Measurements from ENCODE around the gene C19orf81.
"Not testable (repeated sequence)": the region's sequence is repeated elsewhere in the genome, so short reads cannot be mapped to it uniquely, and the experiment has no call there.

The C19orf81 gene

DNA sequence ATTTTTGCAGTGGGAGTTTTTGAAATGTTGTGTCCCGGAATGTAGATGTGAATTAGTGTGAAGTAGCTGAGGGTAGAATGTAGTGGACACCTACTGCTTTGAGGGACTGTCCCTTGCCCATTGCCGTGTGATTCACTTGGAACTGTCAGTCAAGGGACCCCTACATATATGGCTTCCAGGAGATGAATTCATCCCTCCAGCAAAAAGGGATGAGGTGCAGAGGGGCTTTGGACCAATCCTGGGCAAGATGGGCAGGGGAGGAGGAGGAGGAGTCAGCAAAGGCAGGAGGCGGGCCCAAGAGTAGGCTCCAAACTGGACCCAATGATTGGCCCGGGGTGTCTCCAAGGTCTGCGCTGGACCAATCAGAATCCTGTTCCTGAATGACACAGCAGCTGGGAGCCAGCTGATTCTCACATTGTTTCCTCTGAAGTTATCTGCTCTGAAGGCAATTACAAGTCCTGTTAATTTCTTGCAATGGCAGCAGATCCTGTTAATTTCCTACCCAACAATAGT is 28.8 kb upstream of the C19orf81 start:
- not testable (repeated sequence) for H3K4me2 ChIP-seq (ENCODE audit: low read length); H3K4me1 ChIP-seq (ENCODE audit: control insufficient read depth in 1 of 2, insufficient read depth in 2 of 2, low read length in 2 of 2); H3K4ac ChIP-seq (ENCODE audit: low read depth, low read length); H2AK5ac ChIP-seq (ENCODE audit: low read length); H4K8ac ChIP-seq (ENCODE audit: low read depth, low read length); H3K79me1 ChIP-seq (ENCODE audit: low read length); H2AFZ ChIP-seq (ENCODE audit: insufficient read depth, low read length, poor library complexity); DNase-seq; H2BK5ac ChIP-seq (ENCODE audit: low read depth, low read length, poor library complexity); H4K91ac ChIP-seq (ENCODE audit: low read depth, low read length); H3K4me3 ChIP-seq (ENCODE audit: low read depth, low read length); H3K23ac ChIP-seq (ENCODE audit: low read length); H3K18ac ChIP-seq (ENCODE audit: low read length); H3K79me2 ChIP-seq (ENCODE audit: control insufficient read depth, insufficient read depth, low read length, poor library complexity); H3K27ac ChIP-seq (ENCODE audit: low read depth, low read length); H3K36me3 ChIP-seq (ENCODE audit: control insufficient read depth in 1 of 2, insufficient read depth in 2 of 2, low read length in 2 of 2); H3K27me3 ChIP-seq (ENCODE audit: insufficient read depth, low read length); H3K9me3 ChIP-seq (ENCODE audit: insufficient read depth, low read depth, low read length); H2BK12ac ChIP-seq (ENCODE audit: low read length); H3K9ac ChIP-seq (ENCODE audit: low read length); H2BK120ac ChIP-seq (ENCODE audit: insufficient read depth, low read length, poor library complexity); H4K12ac ChIP-seq (ENCODE audit: low read depth, low read length); H3K14ac ChIP-seq (ENCODE audit: low read length)
- no CpG with 5 or more reads among the region's 5 CpGs for WGBS (ENCODE audit: extremely low coverage, insufficient coverage, insufficient read length)

DNA sequence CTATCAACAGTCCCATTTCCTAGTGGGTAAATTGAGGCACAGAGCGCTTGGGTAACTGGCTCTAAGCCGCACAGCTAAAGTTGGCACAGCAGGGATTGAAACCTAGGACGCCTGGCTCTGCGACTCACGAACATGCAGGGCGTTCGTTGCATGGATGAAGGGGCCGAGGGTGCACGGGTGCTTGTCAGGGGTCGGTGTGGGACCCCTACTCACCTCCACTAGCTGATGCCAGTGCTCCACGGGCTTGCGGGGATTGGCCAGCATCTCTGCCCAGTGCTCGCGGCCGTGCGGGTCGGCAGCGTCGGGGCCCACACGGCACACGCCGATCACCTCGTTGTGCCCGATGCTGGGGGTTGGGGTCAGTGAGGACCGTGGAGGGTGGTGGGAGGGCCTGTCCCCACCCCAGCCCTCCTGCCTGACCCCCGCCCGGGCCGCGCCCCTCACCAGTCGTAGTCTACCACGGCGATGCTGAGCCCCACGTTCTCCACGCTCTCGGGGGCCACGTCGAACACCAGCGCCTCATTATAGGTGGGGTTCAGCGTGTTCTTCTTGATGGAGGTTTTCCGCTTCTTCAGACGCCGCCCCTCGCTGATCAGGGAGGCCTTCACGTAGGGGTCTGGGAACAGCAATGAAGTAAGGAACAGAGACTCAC is 24.2 kb upstream of the C19orf81 start:
- no peak overlapping the region for H3K4ac ChIP-seq (ENCODE audit: low read depth, low read length)
- H3K27me3 ChIP-seq (ENCODE audit: insufficient read depth, low read length) = no peaks in the 10 kb centered on the region
- no peaks in the 10 kb centered on the region for H3K79me2 ChIP-seq (ENCODE audit: control insufficient read depth, insufficient read depth, low read length, poor library complexity)
- no peaks in the 10 kb centered on the region for H3K9me3 ChIP-seq (ENCODE audit: insufficient read depth, low read depth, low read length)
- no peak overlapping the region for H4K8ac ChIP-seq (ENCODE audit: low read depth, low read length)
- H3K27ac ChIP-seq (ENCODE audit: low read depth, low read length) = no peak overlapping the region
- no peaks in the 10 kb centered on the region for H3K36me3 ChIP-seq (ENCODE audit: control insufficient read depth in 1 of 2, insufficient read depth in 2 of 2, low read length in 2 of 2)
- H2AK5ac ChIP-seq (ENCODE audit: low read length) = no peak overlapping the region
- WGBS (ENCODE audit: extremely low coverage, insufficient coverage, insufficient read length) = no CpG with 5 or more reads among the region's 44 CpGs
- H3K18ac ChIP-seq (ENCODE audit: low read length) = no peak overlapping the region
- H2BK12ac ChIP-seq (ENCODE audit: low read length) = no peak overlapping the region
- H3K79me1 ChIP-seq (ENCODE audit: low read length) = no peaks in the 10 kb centered on the region
- no peak overlapping the region for H3K14ac ChIP-seq (ENCODE audit: low read length)
- H3K4me3 ChIP-seq (ENCODE audit: low read depth, low read length) = no peak overlapping the region
- H3K4me2 ChIP-seq (ENCODE audit: low read length) = no peak overlapping the region
- H2AFZ ChIP-seq (ENCODE audit: insufficient read depth, low read length, poor library complexity) = no peak overlapping the region
- no peaks in the 10 kb centered on the region for H3K4me1 ChIP-seq (ENCODE audit: control insufficient read depth in 1 of 2, insufficient read depth in 2 of 2, low read length in 2 of 2)
- H2BK5ac ChIP-seq (ENCODE audit: low read depth, low read length, poor library complexity) = no peak overlapping the region
- H4K12ac ChIP-seq (ENCODE audit: low read depth, low read length) = no peak overlapping the region
- no peak for DNase-seq
- H3K9ac ChIP-seq (ENCODE audit: low read length) = no peak overlapping the region
- no peak overlapping the region for H3K23ac ChIP-seq (ENCODE audit: low read length)
- H4K91ac ChIP-seq (ENCODE audit: low read depth, low read length) = no peak overlapping the region
- H2BK120ac ChIP-seq (ENCODE audit: insufficient read depth, low read length, poor library complexity) = no peak overlapping the region

DNA sequence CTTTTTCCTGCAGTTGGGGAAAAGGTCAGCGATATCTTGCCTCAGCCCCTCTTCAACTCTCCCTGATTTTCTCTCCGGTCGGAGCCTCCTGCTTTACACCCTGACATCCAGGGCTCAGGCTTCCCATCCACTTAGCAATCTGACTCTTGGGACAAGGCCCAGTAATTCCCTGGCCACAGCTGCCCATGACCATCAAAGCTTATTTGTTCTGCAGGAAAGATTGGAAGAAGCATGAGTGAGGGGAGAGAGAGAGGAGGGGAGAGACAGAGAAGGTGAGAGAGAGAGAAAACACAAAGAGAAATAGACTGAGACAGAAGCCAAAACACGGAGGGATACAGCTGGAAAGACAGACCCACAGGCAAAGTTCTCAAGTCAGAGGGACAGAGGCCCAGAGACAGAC is 23.2 kb upstream of the C19orf81 start:
- H3K9ac ChIP-seq (ENCODE audit: low read length) = no peak overlapping the region
- H3K36me3 ChIP-seq (ENCODE audit: control insufficient read depth in 1 of 2, insufficient read depth in 2 of 2, low read length in 2 of 2) = no peaks in the 10 kb centered on the region
- no peak overlapping the region for H4K91ac ChIP-seq (ENCODE audit: low read depth, low read length)
- H2AFZ ChIP-seq (ENCODE audit: insufficient read depth, low read length, poor library complexity) = no peak overlapping the region
- H3K9me3 ChIP-seq (ENCODE audit: insufficient read depth, low read depth, low read length) = no peaks in the 10 kb centered on the region
- H3K79me2 ChIP-seq (ENCODE audit: control insufficient read depth, insufficient read depth, low read length, poor library complexity) = no peaks in the 10 kb centered on the region
- WGBS (ENCODE audit: extremely low coverage, insufficient coverage, insufficient read length) = no CpG with 5 or more reads among the region's 4 CpGs
- no peaks in the 10 kb centered on the region for H3K79me1 ChIP-seq (ENCODE audit: low read length)
- no peak overlapping the region for H3K14ac ChIP-seq (ENCODE audit: low read length)
- no peaks in the 10 kb centered on the region for H3K27me3 ChIP-seq (ENCODE audit: insufficient read depth, low read length)
- no peak overlapping the region for H2AK5ac ChIP-seq (ENCODE audit: low read length)
- H2BK12ac ChIP-seq (ENCODE audit: low read length) = no peak overlapping the region
- H3K4ac ChIP-seq (ENCODE audit: low read depth, low read length) = no peak overlapping the region
- no peak overlapping the region for H3K4me2 ChIP-seq (ENCODE audit: low read length)
- H4K8ac ChIP-seq (ENCODE audit: low read depth, low read length) = no peak overlapping the region
- no peak overlapping the region for H2BK120ac ChIP-seq (ENCODE audit: insufficient read depth, low read length, poor library complexity)
- H3K23ac ChIP-seq (ENCODE audit: low read length) = no peak overlapping the region
- H2BK5ac ChIP-seq (ENCODE audit: low read depth, low read length, poor library complexity) = no peak overlapping the region
- H3K18ac ChIP-seq (ENCODE audit: low read length) = no peak overlapping the region
- H4K12ac ChIP-seq (ENCODE audit: low read depth, low read length) = no peak overlapping the region
- H3K4me3 ChIP-seq (ENCODE audit: low read depth, low read length) = no peak overlapping the region
- no peak overlapping the region for H3K27ac ChIP-seq (ENCODE audit: low read depth, low read length)
- no peak for DNase-seq
- no peaks in the 10 kb centered on the region for H3K4me1 ChIP-seq (ENCODE audit: control insufficient read depth in 1 of 2, insufficient read depth in 2 of 2, low read length in 2 of 2)

DNA sequence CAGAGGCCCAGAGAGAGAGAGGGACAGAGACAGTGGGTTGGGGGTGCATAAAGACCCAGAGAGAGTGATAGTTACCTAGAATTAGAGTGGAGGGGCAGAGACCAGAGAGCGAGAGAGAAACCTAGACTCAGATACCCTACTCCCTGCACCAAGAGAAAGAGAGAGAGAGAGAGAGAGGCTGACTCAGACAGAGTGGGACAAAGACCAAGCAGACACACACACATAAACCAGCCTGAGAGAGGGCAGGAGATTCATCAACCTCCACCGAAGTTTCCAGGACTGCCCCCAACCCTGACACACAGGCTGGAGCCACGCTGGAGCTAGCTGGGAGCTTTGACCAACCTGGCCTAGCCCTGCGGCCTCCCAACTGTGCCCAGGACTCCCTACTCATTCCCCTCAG is 22.4 kb upstream of the C19orf81 start:
- no peak overlapping the region for H3K9ac ChIP-seq (ENCODE audit: low read length)
- H3K18ac ChIP-seq (ENCODE audit: low read length) = no peak overlapping the region
- H2AK5ac ChIP-seq (ENCODE audit: low read length) = no peak overlapping the region
- no peaks in the 10 kb centered on the region for H3K79me1 ChIP-seq (ENCODE audit: low read length)
- H2BK120ac ChIP-seq (ENCODE audit: insufficient read depth, low read length, poor library complexity) = no peak overlapping the region
- WGBS (ENCODE audit: extremely low coverage, insufficient coverage, insufficient read length) = no CpG with 5 or more reads among the region's 4 CpGs
- no peak overlapping the region for H4K8ac ChIP-seq (ENCODE audit: low read depth, low read length)
- DNase-seq = no peak
- H3K36me3 ChIP-seq (ENCODE audit: control insufficient read depth in 1 of 2, insufficient read depth in 2 of 2, low read length in 2 of 2) = no peaks in the 10 kb centered on the region
- H3K23ac ChIP-seq (ENCODE audit: low read length) = no peak overlapping the region
- no peak overlapping the region for H3K4ac ChIP-seq (ENCODE audit: low read depth, low read length)
- H3K4me3 ChIP-seq (ENCODE audit: low read depth, low read length) = peak overlapping the region; percentile 1
- no peak overlapping the region for H2AFZ ChIP-seq (ENCODE audit: insufficient read depth, low read length, poor library complexity)
- no peak overlapping the region for H4K12ac ChIP-seq (ENCODE audit: low read depth, low read length)
- H3K27ac ChIP-seq (ENCODE audit: low read depth, low read length) = no peak overlapping the region
- no peak overlapping the region for H2BK5ac ChIP-seq (ENCODE audit: low read depth, low read length, poor library complexity)
- no peaks in the 10 kb centered on the region for H3K79me2 ChIP-seq (ENCODE audit: control insufficient read depth, insufficient read depth, low read length, poor library complexity)
- H3K4me1 ChIP-seq (ENCODE audit: control insufficient read depth in 1 of 2, insufficient read depth in 2 of 2, low read length in 2 of 2) = no peaks in the 10 kb centered on the region
- H3K27me3 ChIP-seq (ENCODE audit: insufficient read depth, low read length) = no peaks in the 10 kb centered on the region
- H3K4me2 ChIP-seq (ENCODE audit: low read length) = no peak overlapping the region
- H2BK12ac ChIP-seq (ENCODE audit: low read length) = no peak overlapping the region
- no peak overlapping the region for H4K91ac ChIP-seq (ENCODE audit: low read depth, low read length)
- H3K14ac ChIP-seq (ENCODE audit: low read length) = no peak overlapping the region
- no peaks in the 10 kb centered on the region for H3K9me3 ChIP-seq (ENCODE audit: insufficient read depth, low read depth, low read length)
